GM12874 (cell line): ENCODE measurements around the gene CR1L.

Experiments used
- CTCF ChIP-seq: IDR thresholded peaks from 2 replicates; pipeline ENCODE4 v1.5.1; 2011; ENCODE audit warnings: low read depth, mild to moderate bottlenecking, control low read depth, low read length, moderate library complexity; ENCODE audit not compliant: insufficient read depth

CR1L gene

GRCh38 chr1:207644852-207645634, at the start of gene CR1L:
TSS of gene CR1L (plus strand) at chr1:207645133. CDS start at chr1:207645234, 101 bp downstream.
- TF ChIP-seq CTCF = no peak

GRCh38 chr1:207603777-207604176, 41.2 kb upstream of the CR1L start:
- no peak for TF ChIP-seq CTCF

GRCh38 chr1:207605444-207606361, 39.2 kb upstream of the CR1L start:
- no peak for TF ChIP-seq CTCF

- TF ChIP-seq CTCF = no peak
Observed at GRCh38 chr1:207606362-207606755, 38.6 kb upstream of the CR1L start.

GRCh38 chr1:207612762-207613161, 32.2 kb upstream of the CR1L start:
- TF ChIP-seq CTCF = no peak

- peak; percentile 77 for TF ChIP-seq CTCF
Observed at GRCh38 chr1:207619871-207620542, 24.9 kb upstream of the CR1L start.

- TF ChIP-seq CTCF = no peak
Observed at GRCh38 chr1:207620543-207620893, 24.4 kb upstream of the CR1L start.
